Measurements from ENCODE around the gene SF3B2.
A peak's percentile ranks its signal among the peaks of the same experiment; 100 is the strongest.
"Not testable (repeated sequence)": the region's sequence is repeated elsewhere in the genome, so short reads cannot be mapped to it uniquely, and the experiment has no call there.

The SF3B2 gene

DNA sequence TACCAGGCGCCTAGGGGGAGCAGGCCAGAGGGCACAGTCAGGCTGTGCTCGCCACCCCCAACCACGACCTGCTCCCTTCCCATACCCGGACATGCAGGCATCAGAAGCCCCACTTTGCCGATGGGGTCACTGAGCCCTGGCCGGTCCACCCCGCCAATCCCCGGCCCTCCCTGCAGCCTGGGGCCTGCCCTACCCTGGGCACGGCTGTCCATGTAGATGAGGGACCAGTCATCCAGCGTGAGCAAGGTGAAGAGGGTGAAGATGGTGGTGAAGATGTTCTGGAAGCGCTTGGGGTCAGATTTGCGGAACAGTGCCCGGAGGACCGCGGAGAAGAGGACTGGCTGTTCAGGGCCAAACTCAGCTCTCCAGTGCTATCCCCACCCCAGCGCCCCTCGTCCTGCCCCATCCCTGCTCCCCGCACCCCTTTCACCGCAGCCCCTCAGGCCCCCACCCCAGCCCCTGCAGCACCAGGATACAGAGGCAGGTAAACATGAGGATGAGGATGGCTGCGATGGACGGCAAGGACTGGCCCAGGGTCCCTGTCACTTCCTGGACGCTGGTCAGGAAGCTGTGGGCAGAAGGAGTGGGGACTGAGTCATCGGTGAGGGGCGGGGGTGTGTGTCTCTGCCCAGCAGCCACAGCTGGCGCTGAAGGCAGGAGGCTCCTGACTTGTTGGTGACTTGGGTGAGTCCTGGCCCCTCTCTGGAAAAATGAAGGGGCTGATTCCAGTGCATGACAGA is 31.4 kb upstream of the SF3B2 start:
- Histone ChIP-seq H4K5ac (ENCODE audit: low read length) (no peak overlapping the region), H3K4ac (ENCODE audit: low read depth, low read length) (no peak overlapping the region), H2BK15ac (replicated peaks; ENCODE audit: low read depth) (no peak overlapping the region), H3K79me1 (ENCODE audit: low read length) (no peaks in the 10 kb centered on the region), H3K27ac (ENCODE audit: low read depth, low read length) (no peak overlapping the region), H3K79me2 (ENCODE audit: control insufficient read depth, insufficient read depth, low read length) (no peaks in the 10 kb centered on the region), H3K27me3 (ENCODE audit: insufficient read depth, low read length, poor library complexity) (no peaks in the 10 kb centered on the region), H2AK5ac (ENCODE audit: low read length) (no peak overlapping the region), H3K56ac (ENCODE audit: low read length) (no peak overlapping the region), H4K8ac (ENCODE audit: low read depth, low read length) (no peak overlapping the region), H3K4me1 (ENCODE audit: control insufficient read depth, low read depth, low read length) (no peaks in the 10 kb centered on the region), H2BK5ac (ENCODE audit: low read length) (no peak overlapping the region), H3K4me2 (ENCODE audit: low read length) (no peak overlapping the region), H3K4me3 (ENCODE audit: low read length) (no peak overlapping the region), H2BK120ac (ENCODE audit: low read depth, low read length) (no peak overlapping the region), H3K9ac (ENCODE audit: low read length) (no peak overlapping the region), H3K36me3 (ENCODE audit: control insufficient read depth, insufficient read depth, low read length) (no peaks in the 10 kb centered on the region), H3K23ac (ENCODE audit: low read length) (no peak overlapping the region), H3K18ac (ENCODE audit: low read length) (no peak overlapping the region)
- WGBS (ENCODE audit: extremely low coverage, insufficient coverage, low lambda C conversion rate), result no CpG with 5 or more reads among the region's 25 CpGs
- no peak for DNase-seq

DNA sequence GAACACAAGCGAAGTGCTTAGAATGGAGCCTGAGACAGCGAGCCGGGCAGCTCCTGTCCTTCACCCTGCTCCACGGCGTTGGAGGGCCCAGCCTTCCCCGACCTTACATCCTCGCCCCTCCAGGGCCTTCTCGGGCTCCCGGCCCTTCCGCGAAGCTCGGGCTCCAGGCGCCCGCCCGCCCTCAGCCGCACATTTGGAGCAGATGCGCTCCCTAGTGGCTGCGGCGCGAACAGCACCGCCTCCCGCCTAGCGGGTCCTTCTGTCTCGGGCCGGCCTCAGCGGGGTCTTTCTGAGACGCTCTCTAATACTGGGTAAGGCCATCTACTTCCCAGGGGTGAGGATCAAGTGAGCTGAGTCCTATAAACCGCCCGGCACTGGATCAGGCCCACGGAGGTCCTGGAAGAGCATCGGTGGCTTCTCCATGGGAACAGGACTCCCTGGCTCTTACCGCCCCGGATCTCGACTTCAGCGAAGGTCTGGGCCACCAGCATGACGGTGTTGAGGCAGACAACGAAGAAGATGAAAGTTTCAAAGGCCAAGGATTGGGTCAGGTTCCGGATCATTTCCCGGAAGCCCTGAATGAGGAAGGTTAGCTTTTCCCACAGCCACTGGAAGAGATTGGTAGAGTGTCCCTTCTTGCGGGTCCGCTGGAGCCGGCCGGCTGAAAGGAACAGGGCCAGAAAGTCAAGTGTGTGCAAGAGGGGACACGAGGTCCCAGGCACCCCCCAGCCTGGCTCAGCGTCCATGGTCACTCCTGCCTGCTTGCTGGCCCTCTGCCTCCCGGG is 29.6 kb upstream of the SF3B2 start:
- H3K56ac ChIP-seq (ENCODE audit: low read length), result peak overlapping the region; percentile 76
- H3K4ac ChIP-seq (ENCODE audit: low read depth, low read length), result no peak overlapping the region
- H3K4me1 ChIP-seq (ENCODE audit: control insufficient read depth, low read depth, low read length), result no peaks in the 10 kb centered on the region
- H2BK5ac ChIP-seq (ENCODE audit: low read length), result no peak overlapping the region
- H2AK5ac ChIP-seq (ENCODE audit: low read length), result no peak overlapping the region
- H3K27me3 ChIP-seq (ENCODE audit: insufficient read depth, low read length, poor library complexity), result no peaks in the 10 kb centered on the region
- H2BK120ac ChIP-seq (ENCODE audit: low read depth, low read length), result no peak overlapping the region
- no peaks in the 10 kb centered on the region for H3K36me3 ChIP-seq (ENCODE audit: control insufficient read depth, insufficient read depth, low read length)
- H3K23ac ChIP-seq (ENCODE audit: low read length), result no peak overlapping the region
- no peak overlapping the region for H3K18ac ChIP-seq (ENCODE audit: low read length)
- no CpG with 5 or more reads among the region's 46 CpGs for whole genome bisulfite sequencing (ENCODE audit: extremely low coverage, insufficient coverage, low lambda C conversion rate)
- H3K27ac ChIP-seq (ENCODE audit: low read depth, low read length), result no peak overlapping the region
- no peak overlapping the region for H3K4me3 ChIP-seq (ENCODE audit: low read length)
- no peak overlapping the region for H3K9ac ChIP-seq (ENCODE audit: low read length)
- H3K79me2 ChIP-seq (ENCODE audit: control insufficient read depth, insufficient read depth, low read length), result no peaks in the 10 kb centered on the region
- no peak overlapping the region for H4K5ac ChIP-seq (ENCODE audit: low read length)
- no peak overlapping the region for H2BK15ac ChIP-seq (replicated peaks; ENCODE audit: low read depth)
- DNase-seq, result peak; percentile 82
- no peaks in the 10 kb centered on the region for H3K79me1 ChIP-seq (ENCODE audit: low read length)
- H3K4me2 ChIP-seq (ENCODE audit: low read length), result no peak overlapping the region
- H4K8ac ChIP-seq (ENCODE audit: low read depth, low read length), result no peak overlapping the region

DNA sequence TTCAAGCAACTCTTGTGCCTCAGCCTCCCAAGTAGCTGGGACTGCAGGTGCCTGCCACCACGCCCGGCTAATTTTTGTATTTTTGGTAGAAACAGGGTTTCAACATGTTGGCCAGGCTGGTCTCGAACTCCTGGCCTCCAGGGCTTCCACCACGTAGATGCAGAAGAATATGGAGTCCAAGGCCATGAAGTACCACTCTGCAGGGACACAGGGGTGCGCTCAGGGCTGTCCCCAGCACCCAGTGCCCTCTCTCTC is 29.1 kb upstream of the SF3B2 start:
- DNase-seq; H3K79me2 ChIP-seq (ENCODE audit: control insufficient read depth, insufficient read depth, low read length); H3K27ac ChIP-seq (ENCODE audit: low read depth, low read length); H3K9ac ChIP-seq (ENCODE audit: low read length); H2AK5ac ChIP-seq (ENCODE audit: low read length); H3K4me3 ChIP-seq (ENCODE audit: low read length); H2BK5ac ChIP-seq (ENCODE audit: low read length); H4K5ac ChIP-seq (ENCODE audit: low read length); H3K23ac ChIP-seq (ENCODE audit: low read length); H3K79me1 ChIP-seq (ENCODE audit: low read length); H2BK15ac ChIP-seq (replicated peaks; ENCODE audit: low read depth); H3K4me1 ChIP-seq (ENCODE audit: control insufficient read depth, low read depth, low read length); H3K36me3 ChIP-seq (ENCODE audit: control insufficient read depth, insufficient read depth, low read length); H3K56ac ChIP-seq (ENCODE audit: low read length); H3K4me2 ChIP-seq (ENCODE audit: low read length); H4K8ac ChIP-seq (ENCODE audit: low read depth, low read length); H3K27me3 ChIP-seq (ENCODE audit: insufficient read depth, low read length, poor library complexity); H3K4ac ChIP-seq (ENCODE audit: low read depth, low read length); H3K18ac ChIP-seq (ENCODE audit: low read length); H2BK120ac ChIP-seq (ENCODE audit: low read depth, low read length): not testable (repeated sequence)
- no CpG with 5 or more reads among the region's 5 CpGs for WGBS (ENCODE audit: extremely low coverage, insufficient coverage, low lambda C conversion rate)

DNA sequence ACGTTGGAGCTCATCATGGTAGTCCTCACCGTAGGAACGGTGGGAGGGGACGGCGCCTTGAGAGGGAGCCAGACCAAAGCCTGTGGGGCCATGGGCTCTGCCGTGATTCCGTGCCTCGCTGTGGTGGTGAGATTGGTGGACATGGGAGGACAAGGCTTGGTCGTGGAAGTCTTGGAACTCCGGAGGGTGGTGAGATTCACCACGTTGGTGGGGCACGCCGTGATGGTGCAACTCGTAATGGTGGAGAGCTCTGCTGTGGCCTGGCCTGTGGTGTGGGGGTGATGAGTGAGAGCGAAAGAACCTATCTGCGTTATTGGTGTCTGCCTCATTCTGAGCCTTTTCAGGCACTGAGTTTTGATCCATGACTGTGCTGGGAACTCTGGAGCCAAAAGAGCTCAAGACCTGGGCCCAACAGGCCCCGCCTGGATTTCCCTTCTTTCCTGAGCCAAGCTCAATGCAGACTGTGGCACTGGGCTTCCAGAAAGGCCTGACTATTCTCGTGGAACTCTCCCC is 26.1 kb upstream of the SF3B2 start, which contains the start of gene CATSPER1:
CATSPER1 (minus strand) TSS at position 463 of the 513 bp plus-strand sequence; CDS start at position 363, 100 bp downstream.
- Histone ChIP-seq H3K56ac (ENCODE audit: low read length) (no peak within 1 kb of the TSS), H3K4ac (ENCODE audit: low read depth, low read length) (no peak within 1 kb of the TSS), H2BK15ac (replicated peaks; ENCODE audit: low read depth) (no peak within 1 kb of the TSS), H3K79me2 (ENCODE audit: control insufficient read depth, insufficient read depth, low read length) (no peaks in the 10 kb centered on the region), H2BK120ac (ENCODE audit: low read depth, low read length) (no peak within 1 kb of the TSS), H3K4me2 (ENCODE audit: low read length) (no peak within 1 kb of the TSS), H4K8ac (ENCODE audit: low read depth, low read length) (no peak within 1 kb of the TSS), H3K23ac (ENCODE audit: low read length) (no peak within 1 kb of the TSS), H2BK5ac (ENCODE audit: low read length) (no peak within 1 kb of the TSS), H3K27me3 (ENCODE audit: insufficient read depth, low read length, poor library complexity) (no peaks in the 10 kb centered on the region), H3K4me3 (ENCODE audit: low read length) (no peak within 1 kb of the TSS), H3K36me3 (ENCODE audit: control insufficient read depth, insufficient read depth, low read length) (no peaks in the 10 kb centered on the region), H3K4me1 (ENCODE audit: control insufficient read depth, low read depth, low read length) (no peaks in the 10 kb centered on the region), H4K5ac (ENCODE audit: low read length) (no peak within 1 kb of the TSS), H3K27ac (ENCODE audit: low read depth, low read length) (no peak within 1 kb of the TSS), H2AK5ac (ENCODE audit: low read length) (no peak within 1 kb of the TSS), H3K18ac (ENCODE audit: low read length) (no peak within 1 kb of the TSS), H3K9ac (ENCODE audit: low read length) (no peak within 1 kb of the TSS), H3K79me1 (ENCODE audit: low read length) (no peaks in the 10 kb centered on the region)
- DNase-seq, result no peak
- no CpG with 5 or more reads among the region's 18 CpGs for WGBS (ENCODE audit: extremely low coverage, insufficient coverage, low lambda C conversion rate)

DNA sequence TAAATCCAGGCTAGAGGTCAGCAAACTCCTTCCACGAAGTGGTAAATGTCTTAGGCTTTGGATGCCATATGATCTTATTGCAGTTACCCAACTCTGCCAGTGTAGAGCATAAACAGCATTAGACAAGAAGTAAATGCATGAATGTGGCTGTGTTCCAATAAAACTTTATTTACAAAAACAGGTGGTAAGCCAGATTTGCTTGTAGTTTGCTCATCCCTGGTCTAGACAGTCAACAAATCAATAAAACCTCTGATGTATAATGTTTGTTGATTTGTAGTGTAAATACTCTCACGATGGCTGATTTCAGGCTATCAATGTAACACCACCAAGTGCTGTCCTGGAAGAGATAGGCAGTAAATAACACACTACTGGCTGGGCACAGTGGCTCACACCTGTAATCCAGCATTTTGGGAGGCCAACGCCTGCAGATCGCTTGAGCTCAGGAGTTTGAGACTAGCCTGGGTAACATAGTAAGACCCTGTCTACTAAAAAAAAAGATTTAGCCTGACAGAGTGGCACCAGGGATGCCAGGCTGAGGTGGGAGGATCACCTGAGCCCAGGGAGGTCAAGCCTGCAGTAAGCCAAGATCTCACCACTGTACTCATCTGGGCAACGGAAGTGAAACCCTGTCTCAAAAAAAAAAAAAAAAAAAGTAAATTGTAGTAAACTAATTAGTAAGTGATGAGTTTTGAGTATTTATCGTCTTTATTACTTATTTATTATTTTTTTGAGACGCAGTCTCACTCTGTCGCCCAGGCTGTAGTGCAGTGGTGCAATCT is 19.0 kb upstream of the SF3B2 start:
- Histone ChIP-seq H3K4me2 (ENCODE audit: low read length) (no peak overlapping the region), H4K5ac (ENCODE audit: low read length) (no peak overlapping the region), H2AK5ac (ENCODE audit: low read length) (no peak overlapping the region), H2BK120ac (ENCODE audit: low read depth, low read length) (no peak overlapping the region), H3K27ac (ENCODE audit: low read depth, low read length) (no peak overlapping the region), H2BK5ac (ENCODE audit: low read length) (no peak overlapping the region), H4K8ac (ENCODE audit: low read depth, low read length) (no peak overlapping the region), H3K4me1 (ENCODE audit: control insufficient read depth, low read depth, low read length) (no peaks in the 10 kb centered on the region), H3K27me3 (ENCODE audit: insufficient read depth, low read length, poor library complexity) (no peaks in the 10 kb centered on the region), H3K18ac (ENCODE audit: low read length) (no peak overlapping the region), H2BK15ac (replicated peaks; ENCODE audit: low read depth) (no peak overlapping the region), H3K23ac (ENCODE audit: low read length) (no peak overlapping the region), H3K79me2 (ENCODE audit: control insufficient read depth, insufficient read depth, low read length) (no peaks in the 10 kb centered on the region), H3K9ac (ENCODE audit: low read length) (no peak overlapping the region), H3K79me1 (ENCODE audit: low read length) (no peaks in the 10 kb centered on the region), H3K4me3 (ENCODE audit: low read length) (no peak overlapping the region), H3K4ac (ENCODE audit: low read depth, low read length) (no peak overlapping the region), H3K36me3 (ENCODE audit: control insufficient read depth, insufficient read depth, low read length) (no peaks in the 10 kb centered on the region), H3K56ac (ENCODE audit: low read length) (no peak overlapping the region)
- no CpG with 5 or more reads among the region's 8 CpGs for WGBS (ENCODE audit: extremely low coverage, insufficient coverage, low lambda C conversion rate)
- no peak for DNase-seq

Data from mesendoderm (in vitro differentiated cells).